Kidney (tissue), 14 donors: Measurements from ENCODE around the gene RTL1. TPM values are rescaled to one million over a fixed set of nuclear protein-coding genes. Genes with fewer than 3 reads are reported as not detected.

Source experiments
- DNase-seq, 5 donors: peaks; one replicate each; pipeline ENCODE4 v3.0.0-alpha.2; 2013 to 2020
- FAIRE-seq: peaks from 2 replicates; lab custom pipeline; 2012; peaks lifted over from hg19 to GRCh38; lab: Jason Lieb, UNC
- H3K27ac ChIP-seq, 2 donors: one replicate each; pipeline ENCODE4 v1.7.0; 2013; ENCODE audit warnings: low read depth in 2 of 2, low read length in 2 of 2, inconsistent platforms in 1 of 2
- H3K27me3 ChIP-seq: one replicate; pipeline ENCODE4 v1.7.1; 2013; ENCODE audit warnings: low read length, inconsistent platforms; ENCODE audit not compliant: control insufficient read depth, insufficient read depth
- H3K36me3 ChIP-seq, 3 donors: one replicate each; pipeline versions ENCODE4 v1.7.0 to v1.7.1; 2013; ENCODE audit warnings: low read length in 3 of 3, control low read depth in 1 of 3, inconsistent platforms in 1 of 3; ENCODE audit not compliant: insufficient read depth in 3 of 3, control insufficient read depth in 2 of 3
- H3K4me1 ChIP-seq, 3 donors: one replicate each; pipeline versions ENCODE4 v1.7.0 to v1.7.1; 2013; ENCODE audit warnings: low read length in 3 of 3, inconsistent platforms in 1 of 3, low read depth in 1 of 3; ENCODE audit not compliant: control insufficient read depth in 2 of 3, insufficient read depth in 2 of 3
- H3K4me3 ChIP-seq, 3 donors: one replicate each; pipeline versions ENCODE4 v1.7.0 to v1.8.1; 2013; ENCODE audit warnings: low read length in 3 of 3, control low read depth in 1 of 3, inconsistent platforms in 1 of 3
- H3K9ac ChIP-seq, 3 donors: one replicate each; pipeline versions ENCODE4 v1.7.0 to v1.7.1; 2013; ENCODE audit warnings: low read length in 3 of 3, control low read depth in 1 of 3, inconsistent platforms in 1 of 3
- H3K9me3 ChIP-seq, 3 donors: one replicate each; pipeline versions ENCODE4 v1.7.0 to v1.7.1; 2013; ENCODE audit warnings: low read length in 3 of 3, control low read depth in 1 of 3, inconsistent platforms in 1 of 3; ENCODE audit not compliant: control insufficient read depth in 2 of 3, insufficient read depth in 1 of 3
- CTCF ChIP-seq: IDR thresholded peaks from 3 replicates; pipeline ENCODE4 v1.5.1; 2012; ENCODE audit warnings: mild to moderate bottlenecking, moderate library complexity, borderline replicate concordance; ENCODE audit not compliant: insufficient read depth; ENCODE audit errors: extremely low read depth
- intact Hi-C: fragments of 100-400 bp; cut with DNase I; formaldehyde crosslinking; loops from one replicate; pipeline ENCODE4 v1.11.1; 2022
- polyA plus RNA-seq: library from polyadenylated mRNA; stranded (reverse); fragments of 350-450 nt; fragmentation: Illumina TruSeq; extraction: RNeasy Lipid Tissue Mini Kit (QIAGEN cat#74804); gene quantifications from one replicate; pipeline ENCODE4 v1.2.3, GENCODE V29; 2014; ENCODE audit warnings: low read depth, low replicate concordance; ENCODE audit not compliant: insufficient read depth
- total RNA-seq: library from RNA; stranded (reverse); fragmentation: NEBNext Ultra II Directional; extraction: Animal tissue kit (Norgen Biotek cat#: 25700); gene quantifications from one replicate; pipeline ENCODE4 v1.2.1, GENCODE V29; 2021
- donor health status: control.
- donor health status: control.
- donor health status: control.
- donor health status: control.
- donor health status: control.
- donor health status: DM: yes; HTN: yes; CAD: no.
- donor health status: Normal renal cell carcinoma (clear cell type).

The RTL1 gene
- total and polyA plus RNA-seq, 2 donors from 2014 or later = not detected

GRCh38 chr14:100911665-100912316 is 8.3 kb upstream of the RTL1 start:
- DNase-seq = no peak
- FAIRE-seq = no peak
- Histone ChIP-seq H3K9me3 (no peaks in the 10 kb centered on the region), H3K36me3 (no peaks in the 10 kb centered on the region), H3K27me3 (peaks cover 4% of the 10 kb centered on the region), H3K4me3 (no peak overlapping the region), H3K27ac (no peak overlapping the region), H3K9ac (no peak overlapping the region), H3K4me1 (no peaks in the 10 kb centered on the region)
- intact Hi-C loops = no loop called here
- TF ChIP-seq CTCF = no peak

- TF ChIP-seq CTCF = no peak
- Histone ChIP-seq H3K9ac (no peak overlapping the region), H3K27me3 (peaks cover 5% of the 10 kb centered on the region), H3K27ac (no peak overlapping the region), H3K4me1 (no peaks in the 10 kb centered on the region), H3K36me3 (no peaks in the 10 kb centered on the region), H3K4me3 (no peak overlapping the region), H3K9me3 (no peaks in the 10 kb centered on the region)
- intact Hi-C loops = no loop called here
- FAIRE-seq (no peak), DNase-seq (no peak)
Observed at GRCh38 chr14:100910888-100911664, 7.6 kb upstream of the RTL1 start.

- DNase-seq = no peak
- H3K36me3 ChIP-seq = no peaks in the 10 kb centered on the region
- intact Hi-C loops = no loop called here
- peaks cover 5% of the 10 kb centered on the region for H3K27me3 ChIP-seq
- TF ChIP-seq CTCF = no peak
- H3K4me1 ChIP-seq = no peaks in the 10 kb centered on the region
- H3K27ac ChIP-seq = no peak overlapping the region
- FAIRE-seq = no peak
- no peaks in the 10 kb centered on the region for H3K9me3 ChIP-seq
- H3K4me3 ChIP-seq = no peak overlapping the region
- no peak overlapping the region for H3K9ac ChIP-seq
Observed at GRCh38 chr14:100909439-100909838, 5.9 kb upstream of the RTL1 start.
